Type B pancreatic cell (in vitro differentiated cells): ENCODE results near the gene CC2D2B. TPM values are rescaled to one million over a fixed set of nuclear protein-coding genes. Genes with fewer than 3 reads are reported as not detected.

Source experiments
- DNase-seq: peaks from one replicate; pipeline ENCODE4 v3.0.0; 2021; ENCODE audit warnings: mixed read lengths; ENCODE audit not compliant: unreplicated experiment; ENCODE audit errors: extremely low spot score
- H3K27ac Mint-ChIP-seq: 2 replicates; pipeline ENCODE4 v1.8.0; 2021; ENCODE audit warnings: mild to moderate bottlenecking, mixed read lengths
- H3K27me3 Mint-ChIP-seq: 2 replicates; pipeline ENCODE4 v1.8.0; 2021; ENCODE audit warnings: mixed read lengths
- H3K36me3 Mint-ChIP-seq: 2 replicates; pipeline ENCODE4 v1.8.0; 2021; ENCODE audit warnings: mixed read lengths
- H3K4me1 Mint-ChIP-seq: one replicate; pipeline ENCODE4 v1.8.0; 2021; ENCODE audit warnings: mixed read lengths; ENCODE audit not compliant: unreplicated experiment
- H3K4me3 Mint-ChIP-seq: 2 replicates; pipeline ENCODE4 v1.8.0; 2021; ENCODE audit warnings: mild to moderate bottlenecking, mixed read lengths
- H3K9me3 Mint-ChIP-seq: 2 replicates; pipeline ENCODE4 v1.8.0; 2021; ENCODE audit warnings: mixed read lengths
- CTCF ChIP-seq: fragments of 200-600 bp; sonication (generic); conservative IDR thresholded peaks from 2 replicates; pipeline ENCODE4 v1.5.0; 2021; ENCODE audit warnings: antibody characterized with exemption, mild to moderate bottlenecking
- total RNA-seq: library from RNA; stranded (reverse); gene quantifications from 2 replicates; pipeline ENCODE4 v1.2.1, GENCODE V29; 2021; ENCODE audit warnings: low replicate concordance

Gene CC2D2B
- total RNA-seq, 1 donor from 2014 or later, result 0.34 TPM

GRCh38 chr10:96017191-96017687, 109.5 kb downstream of the CC2D2B start:
- Mint-ChIP-seq H3K4me1 (peaks cover 5% of the 10 kb centered on the region), H3K27ac (no peak overlapping the region), H3K4me3 (no peak overlapping the region), H3K27me3 (peaks cover 18% of the 10 kb centered on the region), H3K36me3 (no peaks in the 10 kb centered on the region), H3K9me3 (no peaks in the 10 kb centered on the region)
- DNase-seq, result no peak
- peak; percentile 90 for TF ChIP-seq CTCF

GRCh38 chr10:96021332-96021731, 113.6 kb downstream of the CC2D2B start:
- H3K36me3 Mint-ChIP-seq, result no peaks in the 10 kb centered on the region

GRCh38 chr10:96022739-96023138, 115.0 kb downstream of the CC2D2B start:
- no peaks in the 10 kb centered on the region for H3K9me3 Mint-ChIP-seq
- H3K4me1 Mint-ChIP-seq, result no peaks in the 10 kb centered on the region
- no peak for DNase-seq
- H3K27ac Mint-ChIP-seq, result no peak overlapping the region
- no peaks in the 10 kb centered on the region for H3K36me3 Mint-ChIP-seq
- no peak for TF ChIP-seq CTCF
- peaks cover 6% of the 10 kb centered on the region for H3K27me3 Mint-ChIP-seq
- no peak overlapping the region for H3K4me3 Mint-ChIP-seq

More at GRCh38 chr10:96021332-96021731, 113.6 kb downstream of the CC2D2B start:
- peaks cover 5% of the 10 kb centered on the region for H3K4me1 Mint-ChIP-seq
- TF ChIP-seq CTCF, result no peak
- H3K4me3 Mint-ChIP-seq, result no peak overlapping the region
- peaks cover 11% of the 10 kb centered on the region for H3K27me3 Mint-ChIP-seq
- no peaks in the 10 kb centered on the region for H3K9me3 Mint-ChIP-seq
- no peak for DNase-seq
- H3K27ac Mint-ChIP-seq, result no peak overlapping the region

GRCh38 chr10:96023168-96023567, 115.4 kb downstream of the CC2D2B start:
- no peaks in the 10 kb centered on the region for H3K36me3 Mint-ChIP-seq
- H3K4me3 Mint-ChIP-seq, result no peak overlapping the region
- no peaks in the 10 kb centered on the region for H3K4me1 Mint-ChIP-seq
- H3K9me3 Mint-ChIP-seq, result no peaks in the 10 kb centered on the region
- TF ChIP-seq CTCF, result no peak
- no peak overlapping the region for H3K27ac Mint-ChIP-seq
- DNase-seq, result no peak
- peaks cover 6% of the 10 kb centered on the region for H3K27me3 Mint-ChIP-seq

- no peaks in the 10 kb centered on the region for H3K36me3 Mint-ChIP-seq
- TF ChIP-seq CTCF, result peak; percentile 52
- no peak overlapping the region for H3K27ac Mint-ChIP-seq
- no peaks in the 10 kb centered on the region for H3K4me1 Mint-ChIP-seq
- peaks cover 3% of the 10 kb centered on the region for H3K27me3 Mint-ChIP-seq
- DNase-seq, result no peak
- H3K9me3 Mint-ChIP-seq, result no peaks in the 10 kb centered on the region
- H3K4me3 Mint-ChIP-seq, result no peak overlapping the region
These were observed 117.8 kb downstream of the CC2D2B start for GRCh38 chr10:96025566-96025965.

GRCh38 chr10:96034625-96035024, 126.8 kb downstream of the CC2D2B start:
- no peak for TF ChIP-seq CTCF
- H3K9me3 Mint-ChIP-seq, result no peaks in the 10 kb centered on the region
- no peak overlapping the region for H3K27ac Mint-ChIP-seq
- no peak overlapping the region for H3K4me3 Mint-ChIP-seq
- H3K27me3 Mint-ChIP-seq, result peaks cover 35% of the 10 kb centered on the region
- H3K4me1 Mint-ChIP-seq, result no peaks in the 10 kb centered on the region
- H3K36me3 Mint-ChIP-seq, result no peaks in the 10 kb centered on the region
- DNase-seq, result no peak
